Caco-2 (cell line): ENCODE measurements around the gene PALLD. TPM values are rescaled to one million over a fixed set of nuclear protein-coding genes. Genes with fewer than 3 reads are reported as not detected.

ENCODE experiments used
- BruUV-seq: library from RNA; stranded (reverse); fragments of 400-500 nt; replicated peaks from 2 replicates; lab custom pipeline; 2021; lab: Mats Ljungman, UMichigan
- CTCF ChIA-PET: fragments of 300-600 bp; sonication (Branson Sonifier 250); formaldehyde crosslinking; loops from one replicate; lab custom pipeline; 2022; ENCODE audit warnings: antibody characterized with exemption; lab: Charles Lee
- POLR2A ChIA-PET: fragments of 300-600 bp; sonication (Branson Sonifier 250); formaldehyde crosslinking; loops from one replicate; lab custom pipeline; 2022; ENCODE audit warnings: antibody characterized with exemption; lab: Charles Lee
- DNase-seq, 2 experiments: peaks; one replicate each; pipeline versions ENCODE4 v3.0.0 to v3.0.0-alpha.2; 2020 to 2022
- H3K27me3 ChIP-seq: replicated peaks from 2 replicates; pipeline ENCODE4 v1.6.0; 2011; ENCODE audit warnings: low read length; ENCODE audit not compliant: control insufficient read depth, insufficient read depth
- H3K36me3 ChIP-seq: 2 replicates; pipeline ENCODE4 v1.5.1; 2011; ENCODE audit warnings: low read length; ENCODE audit not compliant: control insufficient read depth, insufficient read depth
- H3K4me1 ChIP-seq: fragments of 250-450 bp; sonication (Bioruptor Pico); 2 replicates; pipeline ENCODE4 v1.5.1; 2020; ENCODE audit warnings: mild to moderate bottlenecking
- H3K4me3 ChIP-seq: 2 replicates; pipeline ENCODE4 v1.5.1; 2011; ENCODE audit warnings: low read depth, mild to moderate bottlenecking, control low read depth, low read length
- H3K9me3 ChIP-seq: fragments of 250-450 bp; sonication (Bioruptor Pico); 2 replicates; pipeline ENCODE4 v1.5.1; 2020; ENCODE audit warnings: mild to moderate bottlenecking, moderate library complexity
- H3K27ac Mint-ChIP-seq: one replicate; pipeline ENCODE4 v1.8.0; 2022; ENCODE audit warnings: mixed read lengths; ENCODE audit not compliant: unreplicated experiment
- H3K27me3 Mint-ChIP-seq: one replicate; pipeline ENCODE4 v1.8.0; 2022; ENCODE audit warnings: mixed read lengths; ENCODE audit not compliant: insufficient read depth, unreplicated experiment
- H3K36me3 Mint-ChIP-seq: one replicate; pipeline ENCODE4 v1.8.0; 2022; ENCODE audit warnings: mild to moderate bottlenecking, mixed read lengths; ENCODE audit not compliant: insufficient read depth, unreplicated experiment
- H3K4me1 Mint-ChIP-seq: one replicate; pipeline ENCODE4 v1.8.0; 2022; ENCODE audit warnings: low read depth, mixed read lengths; ENCODE audit not compliant: unreplicated experiment
- H3K4me3 Mint-ChIP-seq: one replicate; pipeline ENCODE4 v1.8.0; 2022; ENCODE audit warnings: mild to moderate bottlenecking, moderate library complexity, mixed read lengths; ENCODE audit not compliant: unreplicated experiment
- H3K9me3 Mint-ChIP-seq: one replicate; pipeline ENCODE4 v1.8.0; 2022; ENCODE audit warnings: mixed read lengths; ENCODE audit not compliant: unreplicated experiment
- intact Hi-C: fragments of 100-400 bp; cut with micrococcal nuclease; formaldehyde crosslinking; loops from one replicate; pipeline ENCODE4 v1.10.0; 2022; ENCODE audit not compliant: unreplicated experiment
- total RNA-seq: library from RNA; stranded (reverse); gene quantifications from 2 replicates; pipeline ENCODE4 v1.2.3, GENCODE V29; 2022
- TF ChIP-seq, protein P1 (sequence below), 2 experiments: fragments of 200-600 bp in 1 of 2; IDR thresholded peaks; 1 replicate in 1 of 2; 2 replicates in 1 of 2; pipeline versions ENCODE4 v1.5.1 to v1.8.0; 2011 to 2022; ENCODE audit warnings: antibody characterized with exemption in 1 of 2, control low read depth in 1 of 2, inconsistent platforms in 1 of 2, low read depth in 1 of 2, low read length in 1 of 2, mild to moderate bottlenecking in 1 of 2, moderate library complexity in 1 of 2; ENCODE audit not compliant: insufficient read depth in 1 of 2, severe bottlenecking in 1 of 2, unreplicated experiment in 1 of 2

PALLD gene
- total RNA-seq, 1 experiment from 2014 or later: 12.3 TPM

DNA sequence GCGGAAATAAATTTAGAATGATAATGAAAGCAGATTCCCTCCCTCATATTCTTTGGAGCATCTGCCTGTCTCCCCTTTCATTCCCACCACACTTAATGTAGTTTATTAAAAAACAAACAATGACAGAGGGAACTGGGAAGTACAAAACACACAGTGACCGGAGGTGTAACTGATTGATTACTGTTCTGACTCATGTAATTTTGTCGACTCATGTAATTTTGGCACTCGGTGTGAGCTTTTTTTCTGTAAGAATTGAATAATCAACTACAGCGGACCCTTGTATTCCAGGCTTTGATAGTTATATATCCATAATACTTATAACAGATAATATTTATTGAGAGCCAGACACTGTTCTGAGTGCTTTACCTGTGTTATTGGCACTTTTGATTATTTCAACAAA is 110.4 kb downstream of the PALLD start:
- POLR2A ChIA-PET: no interaction called here
- TF ChIP-seq, protein P1, sequence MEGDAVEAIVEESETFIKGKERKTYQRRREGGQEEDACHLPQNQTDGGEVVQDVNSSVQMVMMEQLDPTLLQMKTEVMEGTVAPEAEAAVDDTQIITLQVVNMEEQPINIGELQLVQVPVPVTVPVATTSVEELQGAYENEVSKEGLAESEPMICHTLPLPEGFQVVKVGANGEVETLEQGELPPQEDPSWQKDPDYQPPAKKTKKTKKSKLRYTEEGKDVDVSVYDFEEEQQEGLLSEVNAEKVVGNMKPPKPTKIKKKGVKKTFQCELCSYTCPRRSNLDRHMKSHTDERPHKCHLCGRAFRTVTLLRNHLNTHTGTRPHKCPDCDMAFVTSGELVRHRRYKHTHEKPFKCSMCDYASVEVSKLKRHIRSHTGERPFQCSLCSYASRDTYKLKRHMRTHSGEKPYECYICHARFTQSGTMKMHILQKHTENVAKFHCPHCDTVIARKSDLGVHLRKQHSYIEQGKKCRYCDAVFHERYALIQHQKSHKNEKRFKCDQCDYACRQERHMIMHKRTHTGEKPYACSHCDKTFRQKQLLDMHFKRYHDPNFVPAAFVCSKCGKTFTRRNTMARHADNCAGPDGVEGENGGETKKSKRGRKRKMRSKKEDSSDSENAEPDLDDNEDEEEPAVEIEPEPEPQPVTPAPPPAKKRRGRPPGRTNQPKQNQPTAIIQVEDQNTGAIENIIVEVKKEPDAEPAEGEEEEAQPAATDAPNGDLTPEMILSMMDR (IDR thresholded peaks at IDR 0.05; ENCODE audit: insufficient read depth in 1 of 2, low read depth in 1 of 2, low read length in 1 of 2, severe bottlenecking in 1 of 2, unreplicated experiment in 1 of 2): no peak
- Histone ChIP-seq H3K9me3 (no peaks in the 10 kb centered on the region), H3K4me3 (no peak overlapping the region), H3K36me3 (no peaks in the 10 kb centered on the region), H3K4me1 (no peaks in the 10 kb centered on the region), H3K27me3 (no peaks in the 10 kb centered on the region)
- H3K9me3 Mint-ChIP-seq: no peaks in the 10 kb centered on the region
- no peak for DNase-seq
- H3K27ac Mint-ChIP-seq: no peak overlapping the region
- H3K36me3 Mint-ChIP-seq: no peaks in the 10 kb centered on the region
- CTCF ChIA-PET: no interaction called here
- H3K27me3 Mint-ChIP-seq: peaks cover 12% of the 10 kb centered on the region
- intact Hi-C loops: no loop called here
- H3K4me3 Mint-ChIP-seq: no peak overlapping the region
- no peaks in the 10 kb centered on the region for H3K4me1 Mint-ChIP-seq
- BruUV-seq: no TSS peak

GRCh38 chr4:168608771-168609170 is 111.9 kb downstream of the PALLD start:
- Histone ChIP-seq H3K4me3 (no peak overlapping the region), H3K4me1 (no peaks in the 10 kb centered on the region), H3K27me3 (no peaks in the 10 kb centered on the region), H3K36me3 (no peaks in the 10 kb centered on the region), H3K9me3 (no peaks in the 10 kb centered on the region)
- Mint-ChIP-seq H3K9me3 (no peaks in the 10 kb centered on the region), H3K27me3 (peaks cover 12% of the 10 kb centered on the region), H3K27ac (no peak overlapping the region), H3K36me3 (no peaks in the 10 kb centered on the region), H3K4me1 (no peaks in the 10 kb centered on the region), H3K4me3 (no peak overlapping the region)
- TF ChIP-seq, protein P1 (IDR thresholded peaks at IDR 0.05; ENCODE audit: insufficient read depth in 1 of 2, low read depth in 1 of 2, low read length in 1 of 2, severe bottlenecking in 1 of 2, unreplicated experiment in 1 of 2): no peak
- no peak for DNase-seq
- no TSS peak for BruUV-seq
- ChIA-PET CTCF (no interaction called here), POLR2A (interaction anchor here (1.1 kb wide), 1 partner anchor 401 kb away, joined by 7 read pairs; the partner anchor contains the start of gene CBR4)
- intact Hi-C loops: no loop called here

DNA sequence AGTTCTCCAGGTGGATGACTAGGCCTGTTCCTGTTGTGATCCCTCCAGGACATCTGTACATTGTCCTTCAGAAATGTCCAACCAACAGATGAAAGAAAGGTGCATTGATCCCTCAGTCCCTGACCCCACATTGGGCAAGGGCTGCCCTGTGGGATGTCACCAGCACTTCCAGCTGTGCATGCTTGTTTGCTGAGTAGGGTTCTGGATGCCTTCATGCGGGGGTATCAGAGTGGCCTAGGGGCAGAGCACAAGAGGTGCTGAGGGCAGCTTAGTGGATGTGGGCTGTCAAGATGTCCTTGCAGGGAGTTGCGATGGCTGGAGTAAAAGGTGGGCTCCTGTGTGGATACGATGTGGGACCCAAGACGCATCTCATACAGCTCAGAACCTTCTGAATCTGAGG is 112.5 kb downstream of the PALLD start:
- Mint-ChIP-seq H3K9me3 (no peaks in the 10 kb centered on the region), H3K27me3 (peaks cover 8% of the 10 kb centered on the region), H3K36me3 (no peaks in the 10 kb centered on the region), H3K4me3 (no peak overlapping the region), H3K27ac (no peak overlapping the region), H3K4me1 (no peaks in the 10 kb centered on the region)
- CTCF ChIA-PET: interaction anchor here (0.6 kb wide), 1 partner anchor 216 kb away, joined by 5 read pairs; no protein-coding TSS in a partner anchor
- DNase-seq: no peak
- TF ChIP-seq, protein P1 (IDR thresholded peaks at IDR 0.05; ENCODE audit: insufficient read depth in 1 of 2, low read depth in 1 of 2, low read length in 1 of 2, severe bottlenecking in 1 of 2, unreplicated experiment in 1 of 2): no peak
- no peaks in the 10 kb centered on the region for H3K36me3 ChIP-seq
- no peaks in the 10 kb centered on the region for H3K9me3 ChIP-seq
- no peaks in the 10 kb centered on the region for H3K4me1 ChIP-seq
- no peaks in the 10 kb centered on the region for H3K27me3 ChIP-seq
- POLR2A ChIA-PET: no interaction called here
- intact Hi-C loops: no loop called here
- no peak overlapping the region for H3K4me3 ChIP-seq
- no TSS peak for BruUV-seq
